GM13976 (cell line): ENCODE measurements around the gene HPCAL1.

Experiments
- DNase-seq: peaks from one replicate; pipeline ENCODE4 v3.0.0; 2012; ENCODE audit warnings: low spot score
- in situ Hi-C: fragments of 300-500 bp; cut with MboI; formaldehyde crosslinking; loops from one replicate; pipeline ENCODE4 v1.12.0; 2022; ENCODE audit warnings: low sequenced_read_pairs, mixed read lengths, inconsistent platforms; ENCODE audit not compliant: unreplicated experiment
- TF ChIP-seq, protein P1 (sequence below): IDR thresholded peaks from 2 replicates; pipeline ENCODE4 v1.5.1; 2012; ENCODE audit warnings: borderline replicate concordance, mild to moderate bottlenecking; ENCODE audit not compliant: insufficient read depth; ENCODE audit errors: extremely low read depth, missing control alignments, control extremely low read depth

HPCAL1 gene

GRCh38 chr2:10433947-10434885 is 131.5 kb downstream of the HPCAL1 start:
- in situ Hi-C loops: no loop called here
- DNase-seq: no peak
- TF ChIP-seq, protein P1, sequence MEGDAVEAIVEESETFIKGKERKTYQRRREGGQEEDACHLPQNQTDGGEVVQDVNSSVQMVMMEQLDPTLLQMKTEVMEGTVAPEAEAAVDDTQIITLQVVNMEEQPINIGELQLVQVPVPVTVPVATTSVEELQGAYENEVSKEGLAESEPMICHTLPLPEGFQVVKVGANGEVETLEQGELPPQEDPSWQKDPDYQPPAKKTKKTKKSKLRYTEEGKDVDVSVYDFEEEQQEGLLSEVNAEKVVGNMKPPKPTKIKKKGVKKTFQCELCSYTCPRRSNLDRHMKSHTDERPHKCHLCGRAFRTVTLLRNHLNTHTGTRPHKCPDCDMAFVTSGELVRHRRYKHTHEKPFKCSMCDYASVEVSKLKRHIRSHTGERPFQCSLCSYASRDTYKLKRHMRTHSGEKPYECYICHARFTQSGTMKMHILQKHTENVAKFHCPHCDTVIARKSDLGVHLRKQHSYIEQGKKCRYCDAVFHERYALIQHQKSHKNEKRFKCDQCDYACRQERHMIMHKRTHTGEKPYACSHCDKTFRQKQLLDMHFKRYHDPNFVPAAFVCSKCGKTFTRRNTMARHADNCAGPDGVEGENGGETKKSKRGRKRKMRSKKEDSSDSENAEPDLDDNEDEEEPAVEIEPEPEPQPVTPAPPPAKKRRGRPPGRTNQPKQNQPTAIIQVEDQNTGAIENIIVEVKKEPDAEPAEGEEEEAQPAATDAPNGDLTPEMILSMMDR: no peak

DNA sequence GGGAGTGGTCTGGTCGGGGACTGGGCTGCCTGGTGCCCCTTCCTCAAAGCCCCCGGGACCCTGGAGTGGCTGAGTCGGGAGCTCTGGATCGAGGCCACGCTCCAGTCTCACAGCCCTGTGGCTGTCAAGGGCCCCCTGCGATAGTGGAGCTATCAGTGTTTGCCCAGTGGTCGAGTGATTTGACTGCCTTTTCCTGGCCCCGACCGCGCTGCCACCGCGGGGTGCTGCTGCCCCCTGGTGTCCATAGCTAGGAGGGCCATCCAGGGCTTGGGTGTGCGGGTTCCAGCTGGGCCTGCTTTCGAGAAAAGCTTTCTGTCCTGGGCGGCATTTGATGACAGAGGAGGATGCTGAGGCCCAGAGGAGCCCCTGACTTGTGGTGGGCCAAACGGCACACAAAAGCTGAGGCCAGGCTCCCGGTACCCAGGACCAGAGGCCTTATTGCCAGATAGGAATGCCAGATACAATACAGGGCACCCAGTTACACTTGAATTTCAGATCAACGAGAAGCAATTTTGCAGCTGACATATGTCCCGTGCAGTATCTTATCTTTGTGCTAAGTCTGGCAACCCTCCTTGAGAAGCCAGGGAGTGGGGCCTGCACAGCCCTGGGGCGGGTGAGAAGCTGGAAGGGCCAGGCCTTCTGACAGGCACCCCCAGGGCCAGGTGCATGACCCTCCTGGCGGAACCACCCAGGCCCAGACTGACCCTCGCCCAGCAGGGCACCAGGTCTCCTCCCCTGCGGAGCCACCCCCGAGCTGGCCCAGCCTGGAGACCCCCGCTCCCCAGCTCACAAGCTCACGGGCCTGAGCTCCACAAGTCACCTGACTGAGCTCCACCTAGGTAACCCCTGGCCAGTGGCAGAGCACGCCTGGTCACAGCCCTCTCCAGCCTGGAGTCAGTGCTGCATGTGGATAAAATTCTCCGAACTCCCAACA is 132.4 kb downstream of the HPCAL1 start:
- in situ Hi-C loops: no loop called here
- peak; percentile 93 for DNase-seq
- TF ChIP-seq, protein P1: peak; percentile 95

DNA sequence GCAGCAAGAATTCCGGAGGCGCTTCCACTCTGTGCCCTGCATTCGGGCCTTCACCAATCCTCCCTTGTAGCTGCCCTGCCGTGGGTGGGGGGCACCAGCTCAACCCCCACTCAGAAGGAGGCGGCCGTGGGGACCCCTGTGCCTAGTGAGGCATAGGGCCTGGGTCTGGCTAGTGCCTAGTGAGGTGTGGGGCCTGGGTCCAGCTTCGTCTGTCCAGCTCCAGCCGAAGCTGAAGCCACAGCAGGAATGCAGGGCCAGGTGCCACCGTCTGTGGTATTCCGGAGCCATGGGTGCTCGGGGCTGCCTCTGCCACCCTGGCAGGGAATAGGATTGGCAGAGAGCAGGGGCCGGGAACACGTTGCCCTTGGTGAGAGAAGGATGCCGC is 133.1 kb downstream of the HPCAL1 start:
- DNase-seq: no peak
- TF ChIP-seq, protein P1: no peak
- in situ Hi-C loops: no loop called here

DNA sequence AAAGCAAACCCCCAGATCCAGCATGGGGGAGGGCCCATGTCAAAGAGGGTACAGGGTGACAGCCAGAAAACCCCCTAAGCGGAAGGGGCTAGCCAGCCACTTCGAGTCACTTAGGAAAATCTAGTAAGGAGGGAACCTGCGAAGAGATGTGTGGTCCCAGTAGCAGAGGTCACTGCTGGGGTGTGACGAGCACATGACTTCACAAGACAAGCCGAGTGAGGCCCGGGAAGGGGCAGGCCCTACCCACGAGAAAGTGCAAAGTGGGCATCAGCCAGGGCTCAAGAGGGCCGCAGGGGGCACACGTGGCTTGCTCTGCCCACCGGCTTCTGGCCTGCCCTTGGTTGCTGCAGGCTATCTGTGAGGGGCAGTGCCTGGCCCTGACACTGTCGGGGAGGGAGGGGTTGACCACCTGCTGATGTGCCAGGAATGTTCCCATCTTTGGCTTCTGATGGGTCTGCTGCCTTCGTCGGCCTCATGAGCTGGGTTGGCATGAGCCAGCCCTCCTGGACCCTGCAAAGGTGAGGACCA is 133.9 kb downstream of the HPCAL1 start:
- in situ Hi-C loops: no loop called here
- no peak for DNase-seq
- TF ChIP-seq, protein P1: no peak

DNA sequence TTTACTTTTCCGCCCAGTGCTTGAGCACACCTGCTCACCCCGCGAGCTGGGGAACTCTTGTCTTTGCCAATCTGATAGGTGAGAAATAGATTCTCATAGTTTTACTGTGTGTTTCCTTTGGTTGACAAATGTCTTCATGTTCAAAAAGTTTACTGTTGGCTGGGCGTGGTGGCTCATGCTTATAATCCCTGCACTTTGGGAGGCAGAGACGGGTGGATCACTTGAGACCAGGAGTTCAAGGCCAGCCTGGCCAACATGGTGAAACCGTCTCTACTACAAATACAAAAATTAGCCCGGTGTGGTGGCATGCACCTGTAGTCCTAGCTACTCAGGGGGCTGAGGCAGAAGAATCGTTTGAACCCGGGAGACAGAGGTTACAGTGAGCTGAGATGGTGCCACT is 135.1 kb downstream of the HPCAL1 start:
- in situ Hi-C loops: no loop called here
- TF ChIP-seq, protein P1: no peak

GRCh38 chr2:10438688-10439087 is 136.0 kb downstream of the HPCAL1 start:
- TF ChIP-seq, protein P1: no peak
- in situ Hi-C loops: no loop called here

More for the DNA sequence above, 135.1 kb downstream of the HPCAL1 start:
- no peak for DNase-seq

More at GRCh38 chr2:10438688-10439087, 136.0 kb downstream of the HPCAL1 start:
- no peak for DNase-seq
